GM23338 (cell line): ENCODE data around the gene SERPINB8. TPM values are rescaled to one million over a fixed set of nuclear protein-coding genes. Genes with fewer than 3 reads are reported as not detected.

Experiments
- EZH2phosphoT487 ChIP-seq: fragments of 200-600 bp; sonication (generic); IDR thresholded peaks from one replicate; pipeline ENCODE4 v1.8.1; 2018; ENCODE audit warnings: antibody characterized with exemption; ENCODE audit not compliant: unreplicated experiment
- NANOG ChIP-seq: IDR thresholded peaks from 2 replicates; pipeline ENCODE4 v1.6.1; 2016; ENCODE audit warnings: antibody characterized with exemption, borderline replicate concordance
- REST ChIP-seq: IDR thresholded peaks from one replicate; pipeline ENCODE4 v1.6.1; 2018; ENCODE audit warnings: antibody characterized with exemption; ENCODE audit not compliant: unreplicated experiment
- ZNF114 ChIP-seq: fragments of 250-450 bp; sonication (Bioruptor Pico); IDR thresholded peaks from 2 replicates; pipeline ENCODE4 v1.5.0; 2020; ENCODE audit warnings: mild to moderate bottlenecking, moderate library complexity
- ZNF331 ChIP-seq: fragments of 250-450 bp; sonication (Bioruptor Pico); IDR thresholded peaks from 2 replicates; pipeline ENCODE4 v1.5.0; 2020; ENCODE audit warnings: low read depth, mild to moderate bottlenecking, moderate library complexity
- ZNF462 ChIP-seq: fragments of 250-450 bp; sonication (Bioruptor Pico); IDR thresholded peaks from 2 replicates; pipeline ENCODE4 v1.5.0; 2020; ENCODE audit warnings: mild to moderate bottlenecking, moderate library complexity
- polyA plus RNA-seq: library from polyadenylated mRNA; unstranded; fragments of >200 nt; fragmentation: Nextera tagmentation; extraction: Ambion mirVana; gene quantifications from 2 replicates; pipeline ENCODE4 v1.2.1, GENCODE V29; 2016
- total RNA-seq: library from RNA; depleted of rRNA; stranded (reverse); fragments of >200 nt; shearing (Covaris generic); gene quantifications from 2 replicates; pipeline ENCODE4 v1.2.3, GENCODE V29; 2014

The SERPINB8 gene
- total and polyA plus RNA-seq, 2 experiments from 2014 or later, result 0.50 to 2.1 TPM

- TF ChIP-seq ZNF462 (no peak), NANOG (no peak), ZNF114 (CRISPR knock-in tag) (no peak), ZNF331 (no peak), EZH2phosphoT487 (no peak), REST (no peak)
These were observed 4.1 kb upstream of the SERPINB8 start (continued) for GRCh38 chr18:63965716-63966330.
